Astrocyte of the spinal cord (primary cell): Measurements from ENCODE around the gene CTNS.

Experiments
- DNase-seq: peaks from one replicate; pipeline ENCODE4 v3.0.0; 2011; ENCODE audit warnings: low read depth, low spot score
- H3K4me3 ChIP-seq: 2 replicates; pipeline ENCODE4 v1.5.1; 2011; ENCODE audit warnings: low read depth, mild to moderate bottlenecking, low read length, moderate library complexity
- in situ Hi-C: cut with HindIII; loops from 2 replicates; pipeline ENCODE4 v1.10.0; 2017; ENCODE audit warnings: low sequenced_read_pairs
- TF ChIP-seq, protein P1 (sequence below): IDR thresholded peaks from 2 replicates; pipeline ENCODE4 v1.5.1; 2012; ENCODE audit warnings: low read depth, mild to moderate bottlenecking, low read length, inconsistent platforms

CTNS gene

DNA sequence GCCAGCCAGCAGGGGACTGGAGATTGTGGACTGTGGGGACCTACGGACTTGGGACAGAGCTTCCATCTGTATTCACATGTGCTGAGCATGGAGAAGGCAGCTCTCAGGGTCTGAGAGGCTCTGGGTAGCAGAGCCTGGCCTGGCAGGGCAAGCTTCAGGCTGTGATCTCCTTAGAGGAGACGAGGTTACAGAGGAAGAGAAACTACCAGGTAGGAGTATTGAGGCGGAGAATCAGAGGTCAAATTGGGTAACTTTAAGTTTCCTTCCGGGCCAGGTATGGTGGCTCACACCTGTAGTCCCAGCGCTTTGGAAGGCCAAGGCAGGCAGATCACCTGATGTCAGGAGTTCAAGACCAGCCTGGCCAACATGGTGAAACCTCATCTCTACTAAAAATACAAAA lies 8.8 kb downstream of the CTNS start:
- no peak for DNase-seq
- H3K4me3 ChIP-seq = no peak overlapping the region
- in situ Hi-C loops = no loop called here
- TF ChIP-seq, protein P1, sequence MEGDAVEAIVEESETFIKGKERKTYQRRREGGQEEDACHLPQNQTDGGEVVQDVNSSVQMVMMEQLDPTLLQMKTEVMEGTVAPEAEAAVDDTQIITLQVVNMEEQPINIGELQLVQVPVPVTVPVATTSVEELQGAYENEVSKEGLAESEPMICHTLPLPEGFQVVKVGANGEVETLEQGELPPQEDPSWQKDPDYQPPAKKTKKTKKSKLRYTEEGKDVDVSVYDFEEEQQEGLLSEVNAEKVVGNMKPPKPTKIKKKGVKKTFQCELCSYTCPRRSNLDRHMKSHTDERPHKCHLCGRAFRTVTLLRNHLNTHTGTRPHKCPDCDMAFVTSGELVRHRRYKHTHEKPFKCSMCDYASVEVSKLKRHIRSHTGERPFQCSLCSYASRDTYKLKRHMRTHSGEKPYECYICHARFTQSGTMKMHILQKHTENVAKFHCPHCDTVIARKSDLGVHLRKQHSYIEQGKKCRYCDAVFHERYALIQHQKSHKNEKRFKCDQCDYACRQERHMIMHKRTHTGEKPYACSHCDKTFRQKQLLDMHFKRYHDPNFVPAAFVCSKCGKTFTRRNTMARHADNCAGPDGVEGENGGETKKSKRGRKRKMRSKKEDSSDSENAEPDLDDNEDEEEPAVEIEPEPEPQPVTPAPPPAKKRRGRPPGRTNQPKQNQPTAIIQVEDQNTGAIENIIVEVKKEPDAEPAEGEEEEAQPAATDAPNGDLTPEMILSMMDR = no peak

DNA sequence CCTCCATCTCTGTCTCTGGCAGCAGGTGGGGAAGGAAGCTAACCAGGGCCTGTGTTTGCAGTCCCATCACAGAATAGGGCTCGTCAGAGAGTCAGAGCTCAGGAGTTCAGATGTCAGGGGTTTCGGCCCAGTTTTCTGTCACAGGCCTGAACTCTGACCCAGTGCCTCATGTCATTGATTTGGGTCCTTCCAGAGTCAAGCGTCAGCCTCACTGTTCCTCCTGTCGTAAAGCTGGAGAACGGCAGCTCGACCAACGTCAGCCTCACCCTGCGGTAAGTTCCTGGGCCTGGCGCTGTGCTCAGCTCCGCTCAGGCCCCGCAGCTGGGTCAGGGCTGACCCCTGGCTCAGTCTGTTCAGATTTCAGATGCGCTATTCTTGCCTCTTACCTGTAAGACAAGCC lies 10.7 kb downstream of the CTNS start:
- H3K4me3 ChIP-seq = no peak overlapping the region
- DNase-seq = no peak
- TF ChIP-seq, protein P1 = no peak
- in situ Hi-C loops = no loop called here

DNA sequence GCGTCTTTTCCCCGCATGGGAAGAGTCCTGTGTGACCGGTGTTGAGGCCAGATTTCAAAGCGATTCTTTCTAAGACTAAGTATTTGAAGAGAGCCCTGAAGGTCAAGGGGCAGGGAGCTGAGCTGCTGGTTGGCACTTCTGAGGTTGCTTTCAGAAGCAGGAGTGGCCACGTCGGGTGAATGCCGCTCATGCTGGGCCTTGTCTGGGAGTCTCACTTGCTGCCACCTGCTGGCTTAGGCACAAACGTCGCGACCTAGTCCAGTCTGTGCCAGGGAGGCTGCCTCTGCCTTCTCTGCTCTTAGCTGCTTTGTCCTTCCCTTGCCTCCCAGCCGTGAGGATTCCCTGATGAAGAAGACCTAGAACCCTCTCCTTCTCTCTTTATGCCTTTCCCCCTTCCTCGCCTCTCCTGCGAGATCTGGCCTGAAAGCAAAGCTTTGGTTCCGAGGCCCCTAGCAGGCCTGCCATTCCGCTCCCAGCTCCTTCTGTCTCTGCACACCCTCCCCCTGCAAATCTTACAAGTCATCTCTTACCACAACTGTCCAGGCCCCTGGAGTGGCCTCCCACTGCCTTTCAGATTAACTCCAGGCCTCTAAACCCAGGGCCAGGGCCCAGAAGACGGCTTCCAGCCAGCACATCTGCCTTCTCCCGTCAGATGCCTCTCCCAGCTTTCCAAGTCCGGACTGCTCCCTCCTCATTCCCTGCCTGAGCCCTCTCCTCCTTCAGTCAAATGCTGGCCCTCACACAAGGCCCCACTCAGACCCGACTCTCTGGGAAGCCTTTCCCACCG lies 11.4 kb downstream of the CTNS start:
- TF ChIP-seq, protein P1 = peak; percentile 58
- peak; percentile 48 for DNase-seq
- in situ Hi-C loops = no loop called here
- no peak overlapping the region for H3K4me3 ChIP-seq

DNA sequence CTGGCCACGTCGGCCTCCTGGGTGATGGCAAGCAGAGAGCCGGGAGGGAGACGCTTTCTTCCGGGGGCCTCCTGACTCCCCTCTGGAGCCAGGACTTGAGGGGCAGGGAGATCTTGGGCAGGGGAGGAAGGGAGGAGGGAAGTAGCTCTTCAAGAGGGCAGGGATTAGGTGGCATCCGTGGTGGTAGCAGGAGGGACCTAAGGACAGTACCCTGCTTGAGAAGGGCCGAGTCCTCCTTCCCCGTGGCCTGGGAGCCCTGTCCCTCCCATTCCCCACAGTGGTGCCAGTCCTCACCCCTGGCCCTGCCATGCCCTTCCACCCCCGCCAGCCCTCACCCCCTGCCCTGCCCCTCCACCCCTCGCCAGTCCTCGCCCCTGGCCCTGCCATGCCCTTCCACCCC lies 19.2 kb downstream of the CTNS start:
- TF ChIP-seq, protein P1 = no peak
- no peak overlapping the region for H3K4me3 ChIP-seq
- in situ Hi-C loops = no loop called here
- DNase-seq = no peak

DNA sequence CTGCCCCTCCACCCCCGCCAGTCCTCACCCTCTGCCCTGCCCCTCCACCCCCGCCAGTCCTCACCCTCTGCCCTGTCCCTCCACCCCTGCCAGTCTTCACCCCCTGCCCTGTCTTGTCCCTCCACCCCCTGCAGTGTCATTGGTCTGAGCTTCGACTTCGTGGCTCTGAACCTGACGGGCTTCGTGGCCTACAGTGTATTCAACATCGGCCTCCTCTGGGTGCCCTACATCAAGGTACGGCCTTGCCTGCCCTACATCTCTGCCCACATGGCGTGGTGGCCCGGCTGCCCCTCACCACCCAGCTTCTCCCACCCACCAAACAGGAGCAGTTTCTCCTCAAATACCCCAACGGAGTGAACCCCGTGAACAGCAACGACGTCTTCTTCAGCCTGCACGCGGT lies 19.8 kb downstream of the CTNS start:
- DNase-seq = no peak
- in situ Hi-C loops = no loop called here
- H3K4me3 ChIP-seq = no peak overlapping the region
- TF ChIP-seq, protein P1 = no peak

DNA sequence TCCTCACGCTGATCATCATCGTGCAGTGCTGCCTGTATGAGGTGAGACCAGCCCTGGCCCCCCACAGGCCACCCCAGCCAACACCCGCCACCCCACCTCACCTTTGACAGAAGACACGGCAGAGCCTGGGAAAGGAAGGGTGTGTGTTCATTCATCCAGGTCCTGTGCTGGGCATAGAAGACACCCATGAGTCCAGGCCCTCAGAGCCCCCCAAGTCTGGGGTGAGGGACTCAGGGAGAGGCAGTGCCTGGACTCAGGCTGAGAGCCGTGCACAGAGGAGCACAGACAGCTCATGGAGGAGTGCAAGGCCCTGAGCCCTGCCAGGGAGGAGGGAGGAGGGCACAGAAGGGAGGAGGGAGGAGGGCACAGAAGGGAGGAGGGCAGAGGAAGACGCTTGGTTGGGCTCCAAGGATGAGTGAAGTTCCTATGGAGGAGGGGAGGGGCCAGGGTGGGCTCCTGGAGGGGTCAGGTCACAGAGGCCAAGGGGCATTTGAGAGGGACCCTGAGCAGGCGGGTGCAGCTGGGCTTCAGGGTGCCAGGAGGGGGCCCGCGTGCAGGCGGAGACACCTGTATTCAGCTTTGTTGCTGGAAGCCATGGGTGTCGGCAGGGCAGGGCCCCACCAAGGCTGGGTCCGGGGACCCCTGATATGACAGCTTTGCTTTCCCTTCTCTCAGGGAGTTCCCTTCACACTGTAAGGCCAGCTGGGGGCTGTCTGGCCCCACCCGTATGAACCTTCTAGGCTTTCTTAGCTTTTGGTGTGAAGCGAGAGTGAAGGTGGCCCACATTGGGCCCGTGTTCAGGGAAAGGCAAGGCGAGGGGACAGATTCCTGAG lies 20.4 kb downstream of the CTNS start:
- no peak for DNase-seq
- H3K4me3 ChIP-seq = no peak overlapping the region
- in situ Hi-C loops = no loop called here
- TF ChIP-seq, protein P1 = no peak
